Cardiac muscle cell (in vitro differentiated cells and primary cell): ENCODE data around the gene DOK5. TPM values are rescaled to one million over a fixed set of nuclear protein-coding genes. Genes with fewer than 3 reads are reported as not detected.

ENCODE experiments used
- DNase-seq, 2 donors: peaks; one replicate each; pipeline versions ENCODE4 v3.0.0 to v3.0.0-alpha.2; 2010 to 2017; ENCODE audit warnings: low read depth in 1 of 2, low spot score in 1 of 2
- H3K27ac ChIP-seq: fragments of 200-600 bp; sonication (generic); 2 replicates; pipeline ENCODE4 v1.5.1; 2016
- H3K27me3 ChIP-seq: fragments of 200-600 bp; sonication (generic); 2 replicates; pipeline ENCODE4 v1.6.0; 2016; ENCODE audit warnings: control low read depth
- H3K36me3 ChIP-seq: fragments of 200-600 bp; sonication (generic); 2 replicates; pipeline ENCODE4 v1.5.1; 2016; ENCODE audit warnings: control low read depth
- H3K4me1 ChIP-seq: fragments of 200-600 bp; sonication (generic); 2 replicates; pipeline ENCODE4 v1.8.1; 2017; ENCODE audit warnings: low read depth, mild to moderate bottlenecking, mixed run types
- H3K4me3 ChIP-seq: fragments of 200-600 bp; sonication (generic); 2 replicates; pipeline ENCODE4 v1.5.1; 2016; ENCODE audit warnings: mild to moderate bottlenecking
- H3K9me3 ChIP-seq: fragments of 200-600 bp; sonication (generic); 2 replicates; pipeline ENCODE4 v1.5.1; 2017; ENCODE audit warnings: low read depth, mild to moderate bottlenecking, control low read depth
- CTCF ChIP-seq: IDR thresholded peaks from 2 replicates; pipeline ENCODE4 v1.5.1; 2012; ENCODE audit warnings: low read depth, mild to moderate bottlenecking, low read length
- polyA plus RNA-seq: library from polyadenylated mRNA; unstranded; fragments of >200 nt; fragmentation: Nextera tagmentation; extraction: Ambion mirVana; gene quantifications from 2 replicates; pipeline ENCODE4 v1.2.1, GENCODE V29; 2016
- total RNA-seq: library from RNA; depleted of rRNA; stranded (reverse); fragments of >200 nt; gene quantifications from 2 replicates; pipeline ENCODE4 v1.2.3, GENCODE V29; 2016

DOK5 gene
- total and polyA plus RNA-seq, 2 experiments from 2014 or later, result 1.4 to 1.6 TPM

GRCh38 chr20:54497931-54498718 lies 22.7 kb downstream of the DOK5 start:
- Histone ChIP-seq H3K9me3 (no peaks in the 10 kb centered on the region), H3K4me3 (no peak overlapping the region), H3K27me3 (no peaks in the 10 kb centered on the region), H3K4me1 (no peaks in the 10 kb centered on the region), H3K36me3 (no peaks in the 10 kb centered on the region), H3K27ac (no peak overlapping the region)
- peak in 1 of 2 donors; percentile 63 for DNase-seq
- no peak for TF ChIP-seq CTCF

- Histone ChIP-seq H3K4me1 (no peaks in the 10 kb centered on the region), H3K4me3 (no peak overlapping the region), H3K27ac (no peak overlapping the region), H3K9me3 (no peaks in the 10 kb centered on the region), H3K36me3 (no peaks in the 10 kb centered on the region), H3K27me3 (no peaks in the 10 kb centered on the region)
- no peak for DNase-seq
- TF ChIP-seq CTCF, result no peak
Measured at GRCh38 chr20:54499111-54499510, 23.7 kb downstream of the DOK5 start.

GRCh38 chr20:54502179-54502578 lies 26.8 kb downstream of the DOK5 start:
- DNase-seq, result no peak
- no peaks in the 10 kb centered on the region for H3K27me3 ChIP-seq
- no peaks in the 10 kb centered on the region for H3K4me1 ChIP-seq
- H3K36me3 ChIP-seq, result no peaks in the 10 kb centered on the region
- H3K9me3 ChIP-seq, result no peaks in the 10 kb centered on the region
- H3K4me3 ChIP-seq, result no peak overlapping the region
- H3K27ac ChIP-seq, result no peak overlapping the region
- no peak for TF ChIP-seq CTCF

GRCh38 chr20:54506643-54507042 lies 31.2 kb downstream of the DOK5 start:
- H3K27ac ChIP-seq, result no peak overlapping the region
- no peak for DNase-seq
- H3K27me3 ChIP-seq, result no peaks in the 10 kb centered on the region
- H3K9me3 ChIP-seq, result no peaks in the 10 kb centered on the region
- no peaks in the 10 kb centered on the region for H3K4me1 ChIP-seq
- H3K36me3 ChIP-seq, result no peaks in the 10 kb centered on the region
- no peak for TF ChIP-seq CTCF
- H3K4me3 ChIP-seq, result no peak overlapping the region

GRCh38 chr20:54510541-54511129 lies 35.2 kb downstream of the DOK5 start:
- DNase-seq, result peak in 1 of 2 donors; percentile 42
- no peaks in the 10 kb centered on the region for H3K36me3 ChIP-seq
- H3K4me3 ChIP-seq, result no peak overlapping the region
- no peak overlapping the region for H3K27ac ChIP-seq
- TF ChIP-seq CTCF, result no peak
- peaks cover 3% of the 10 kb centered on the region for H3K4me1 ChIP-seq
- H3K9me3 ChIP-seq, result no peaks in the 10 kb centered on the region
- no peaks in the 10 kb centered on the region for H3K27me3 ChIP-seq
